OCI-LY1 (cell line): Measurements from ENCODE around the gene BPIFB4.

Experiments
- EZH2 ChIP-seq: fragments of 200-600 bp; sonication (generic), shearing (Covaris generic); IDR thresholded peaks from 2 replicates; pipeline ENCODE4 v1.8.0; 2017; ENCODE audit warnings: borderline replicate concordance, mixed run types, mild to moderate bottlenecking, antibody characterized with exemption, low read length, moderate library complexity, mixed read lengths
- TF ChIP-seq, protein P1 (sequence below): fragments of 200-600 bp; sonication (generic), shearing (Covaris generic); IDR thresholded peaks from 2 replicates; pipeline ENCODE4 v1.5.1; 2017; ENCODE audit warnings: mild to moderate bottlenecking, antibody characterized with exemption, low read length, moderate library complexity, mixed read lengths

DNA sequence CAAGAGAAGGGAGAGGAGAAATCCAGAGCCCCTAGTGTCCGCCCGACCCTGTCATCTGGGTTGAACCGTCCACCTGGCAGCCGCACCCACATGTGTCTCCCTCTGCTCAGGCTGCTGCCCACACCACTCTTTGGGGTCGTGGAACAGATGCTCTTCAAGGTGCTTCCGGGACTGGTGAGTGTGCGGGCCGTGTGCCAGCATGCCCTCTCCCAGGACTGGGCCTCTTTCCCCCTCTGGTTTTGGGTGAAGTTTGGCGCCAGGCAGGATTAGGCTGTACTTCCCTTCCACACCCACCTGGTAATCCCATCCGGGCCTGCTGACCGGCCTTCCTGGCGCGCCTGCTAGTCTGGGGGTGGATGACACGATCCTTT, 17.8 kb upstream of the BPIFB4 start:
- TF ChIP-seq, protein P1, sequence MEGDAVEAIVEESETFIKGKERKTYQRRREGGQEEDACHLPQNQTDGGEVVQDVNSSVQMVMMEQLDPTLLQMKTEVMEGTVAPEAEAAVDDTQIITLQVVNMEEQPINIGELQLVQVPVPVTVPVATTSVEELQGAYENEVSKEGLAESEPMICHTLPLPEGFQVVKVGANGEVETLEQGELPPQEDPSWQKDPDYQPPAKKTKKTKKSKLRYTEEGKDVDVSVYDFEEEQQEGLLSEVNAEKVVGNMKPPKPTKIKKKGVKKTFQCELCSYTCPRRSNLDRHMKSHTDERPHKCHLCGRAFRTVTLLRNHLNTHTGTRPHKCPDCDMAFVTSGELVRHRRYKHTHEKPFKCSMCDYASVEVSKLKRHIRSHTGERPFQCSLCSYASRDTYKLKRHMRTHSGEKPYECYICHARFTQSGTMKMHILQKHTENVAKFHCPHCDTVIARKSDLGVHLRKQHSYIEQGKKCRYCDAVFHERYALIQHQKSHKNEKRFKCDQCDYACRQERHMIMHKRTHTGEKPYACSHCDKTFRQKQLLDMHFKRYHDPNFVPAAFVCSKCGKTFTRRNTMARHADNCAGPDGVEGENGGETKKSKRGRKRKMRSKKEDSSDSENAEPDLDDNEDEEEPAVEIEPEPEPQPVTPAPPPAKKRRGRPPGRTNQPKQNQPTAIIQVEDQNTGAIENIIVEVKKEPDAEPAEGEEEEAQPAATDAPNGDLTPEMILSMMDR: no peak
- TF ChIP-seq EZH2: no peak
